Stimulated activated CD4-positive, alpha-beta T cell treated with anti-CD3 and anti-CD28 coated beads, Interleukin-1b, Interleukin-23, amount 100 ng/mL, for 24 hours (primary cell): ENCODE data around the gene NRIP2.
A peak's percentile ranks its signal among the peaks of the same experiment; 100 is the strongest.
"Not testable (repeated sequence)": the region's sequence is repeated elsewhere in the genome, so short reads cannot be mapped to it uniquely, and the experiment has no call there.

Experiments
- DNase-seq, 4 experiments: peaks; one replicate each; pipeline ENCODE4 v3.0.0-alpha.2; 2020; ENCODE audit warnings: low read depth in 4 of 4, low spot score in 1 of 4

NRIP2 gene

DNA sequence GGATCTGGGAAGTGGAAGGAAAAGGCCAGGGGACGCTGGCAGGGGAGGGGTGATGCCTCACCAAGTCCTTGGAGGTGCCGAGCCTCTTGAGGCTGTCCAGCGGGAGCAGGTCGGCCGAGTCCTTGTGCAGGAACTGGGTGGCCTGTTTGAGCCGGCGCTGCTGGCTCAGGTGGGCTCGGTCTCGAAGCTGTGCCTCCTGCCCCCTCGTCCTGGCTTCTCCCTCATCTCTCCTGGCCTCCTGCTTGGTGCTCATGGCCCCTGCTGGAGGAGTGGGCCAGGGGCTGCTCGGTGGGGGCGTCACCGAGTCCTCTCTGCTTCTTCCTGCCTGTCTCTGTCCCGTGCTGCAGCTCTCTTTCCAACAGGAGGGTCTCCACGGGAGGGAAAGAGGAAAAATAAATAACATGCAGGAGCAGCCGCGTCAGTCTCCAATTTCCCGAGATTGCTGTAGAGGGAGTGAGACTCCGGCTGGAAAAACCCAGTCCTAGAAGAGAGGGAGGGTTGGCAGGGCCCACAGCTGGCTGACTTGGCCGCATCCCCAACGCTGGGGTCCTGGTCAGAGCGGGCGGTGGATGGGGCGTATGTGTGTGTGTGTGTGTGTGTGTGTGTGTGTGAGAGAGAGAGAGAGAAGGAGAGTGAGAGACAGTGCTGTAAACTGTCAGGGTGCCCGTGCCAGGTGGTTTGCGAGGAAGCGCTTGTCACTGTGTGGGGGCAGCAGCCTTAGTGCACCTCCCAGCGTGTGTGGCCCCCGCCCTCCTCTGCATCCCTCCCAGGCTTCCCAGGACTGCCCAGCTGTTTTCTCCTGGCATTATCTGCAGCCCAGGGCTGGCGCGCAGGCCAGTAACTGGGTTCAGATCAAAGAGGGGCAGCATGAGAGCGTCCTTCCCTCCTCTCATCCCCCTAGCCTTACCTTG is at the start of gene NRIP2:
Gene NRIP2 (minus strand): TSS at position 455 of the 911 bp plus-strand sequence. CDS start 52 bp downstream, at position 403.
- no peak for DNase-seq

- DNase-seq, result no peak
Measured at GRCh38 chr12:2879853-2880252, 45.0 kb upstream of the NRIP2 start.

- DNase-seq, result no peak
Measured at GRCh38 chr12:2877953-2878732, 43.3 kb upstream of the NRIP2 start.

GRCh38 chr12:2877047-2877952 is 42.5 kb upstream of the NRIP2 start, which contains the start of the genes FOXM1 and RHNO1:
TSS of gene FOXM1 (minus strand) at chr12:2877174. CDS start at chr12:2874478, 2,696 bp downstream.
TSS of gene RHNO1 (plus strand) at chr12:2877223. CDS start at chr12:2885367, 8,144 bp downstream.
- DNase-seq, result peak; percentile 65 to 81 (median 74)

DNA sequence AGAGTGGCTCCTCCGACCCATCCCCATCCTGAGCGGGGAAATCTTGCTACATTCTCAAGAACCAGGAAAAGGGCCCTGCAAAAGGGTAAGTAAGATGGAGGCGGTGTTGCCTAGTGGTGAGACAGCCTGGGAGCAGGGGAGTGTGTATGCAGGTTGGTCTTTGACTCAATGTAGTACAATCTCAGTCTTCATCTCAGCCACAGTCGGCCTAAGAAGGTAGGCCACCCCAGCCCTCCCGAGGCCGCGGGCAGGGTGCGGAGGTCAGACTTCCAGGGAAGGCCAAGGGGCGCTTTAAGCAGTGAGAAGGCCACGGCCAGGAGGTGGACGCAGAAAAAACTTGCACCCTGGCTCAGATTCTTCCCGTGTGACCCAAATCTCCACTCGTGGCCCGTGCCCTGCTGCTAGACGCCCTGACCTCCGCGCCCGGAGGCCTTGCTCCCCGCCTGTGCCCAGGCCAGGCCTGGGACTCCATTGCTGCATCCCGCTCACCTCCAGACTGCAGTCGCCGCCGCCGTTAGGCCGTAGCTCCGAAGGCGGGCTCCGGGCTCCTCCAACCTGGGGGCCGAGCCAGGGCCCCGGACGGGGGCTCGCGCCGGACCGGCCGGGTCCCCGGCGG is 41.7 kb upstream of the NRIP2 start:
- DNase-seq, result no peak

DNA sequence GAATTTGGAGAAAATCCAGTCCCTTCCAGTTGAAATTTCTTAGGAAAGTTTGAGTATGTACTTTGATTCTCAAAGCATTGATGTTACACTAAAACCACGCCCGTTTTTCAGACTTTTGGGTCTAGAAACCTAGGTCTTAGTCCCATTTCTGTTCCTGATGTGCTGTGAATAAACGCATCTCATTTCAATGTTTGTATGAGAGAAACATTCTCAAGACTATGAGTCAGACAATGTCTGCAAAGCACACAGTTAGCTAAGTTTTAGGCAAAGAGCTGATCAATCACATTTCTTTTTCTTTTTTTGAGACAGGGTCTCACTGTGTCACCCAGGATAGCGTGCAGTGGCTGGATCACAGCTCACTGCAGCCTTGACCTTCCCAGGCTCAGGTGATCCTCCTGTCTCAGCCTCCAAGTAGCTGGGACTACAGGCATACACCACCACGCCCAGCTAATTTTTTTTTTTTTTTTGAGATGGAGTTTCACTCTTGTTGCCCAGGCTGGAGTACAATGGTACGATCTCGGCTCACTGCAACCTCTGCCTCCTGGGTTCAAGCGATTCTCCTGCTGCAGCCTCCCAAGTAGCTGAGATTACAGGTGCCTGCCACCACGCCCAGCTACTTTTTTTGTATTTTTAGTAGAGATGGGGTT is 34.3 kb upstream of the NRIP2 start:
- DNase-seq, result not testable (repeated sequence)

GRCh38 chr12:2864198-2864597 is 29.4 kb upstream of the NRIP2 start:
- no peak for DNase-seq

DNA sequence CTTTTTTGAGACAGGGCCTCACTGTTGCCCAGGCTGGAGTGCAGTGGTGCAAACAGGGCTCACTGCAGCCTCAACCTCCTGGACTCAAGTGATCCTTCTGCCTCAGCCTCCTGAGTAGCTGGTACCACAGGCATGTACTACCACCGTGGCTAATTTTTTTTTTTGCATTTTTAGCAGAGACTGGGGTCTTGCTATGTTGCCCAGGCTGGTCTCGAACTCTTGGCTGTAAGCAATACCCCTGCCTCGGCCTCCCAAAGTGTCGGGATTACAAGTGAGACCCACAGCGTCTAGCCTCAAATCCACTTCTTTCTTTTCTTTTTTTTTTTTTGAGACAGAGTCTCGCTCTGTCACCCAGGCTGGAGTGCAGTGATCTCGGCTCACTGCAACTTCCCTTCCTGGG is 28.6 kb upstream of the NRIP2 start:
- not testable (repeated sequence) for DNase-seq

- DNase-seq, result no peak
Measured at GRCh38 chr12:2862876-2863275, 28.0 kb upstream of the NRIP2 start.

- DNase-seq, result no peak
Measured at GRCh38 chr12:2860170-2860569, 25.3 kb upstream of the NRIP2 start.

- DNase-seq, result no peak
Measured at GRCh38 chr12:2858944-2859421, 24.1 kb upstream of the NRIP2 start.

GRCh38 chr12:2858334-2858733 is 23.5 kb upstream of the NRIP2 start:
- DNase-seq, result no peak

GRCh38 chr12:2857576-2857975 is 22.7 kb upstream of the NRIP2 start:
- DNase-seq, result no peak

GRCh38 chr12:2857021-2857431 is 22.2 kb upstream of the NRIP2 start, which contains the start of gene TEX52:
TSS of gene TEX52 (minus strand) at chr12:2857039. CDS start at chr12:2857026, 13 bp downstream.
- no peak for DNase-seq

DNA sequence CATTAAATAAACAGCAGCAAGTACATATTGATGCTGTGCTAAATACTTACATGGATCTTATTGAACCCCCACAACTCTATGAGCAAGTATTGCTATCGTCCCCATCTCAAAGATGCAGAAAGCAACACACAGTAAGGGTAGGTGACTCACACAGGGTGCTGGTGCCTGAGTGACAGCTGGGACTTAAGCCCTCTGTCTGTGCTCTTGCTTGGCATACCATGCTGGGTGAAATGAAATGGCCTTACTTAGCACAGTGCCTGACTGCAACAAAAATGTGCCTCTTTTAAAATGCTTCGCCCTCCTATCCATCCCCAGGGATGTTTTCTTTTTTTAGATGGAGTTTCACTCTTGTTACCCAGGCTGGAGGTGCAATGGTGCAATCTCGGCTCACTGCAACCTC is 21.2 kb upstream of the NRIP2 start:
- DNase-seq, result no peak

DNA sequence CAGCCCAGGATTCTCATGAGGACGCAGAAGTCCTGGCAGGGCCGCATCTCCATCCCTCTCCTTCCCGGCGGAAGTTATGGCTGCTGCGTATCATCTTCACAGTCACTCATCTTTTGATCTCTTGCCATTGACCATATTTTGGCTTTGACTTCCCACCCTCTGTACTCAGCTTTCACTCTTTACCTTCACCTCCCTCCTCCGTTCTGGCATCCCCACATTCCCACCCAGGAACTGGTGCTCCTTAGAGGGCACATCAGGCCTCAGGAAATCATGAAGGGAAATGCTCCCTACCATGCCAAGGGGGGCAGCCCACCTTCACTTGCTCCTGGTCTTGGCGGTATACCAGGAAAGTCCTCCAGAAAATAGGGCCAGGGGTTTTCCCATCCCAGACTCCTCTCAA is 20.7 kb upstream of the NRIP2 start:
- DNase-seq, result no peak

DNA sequence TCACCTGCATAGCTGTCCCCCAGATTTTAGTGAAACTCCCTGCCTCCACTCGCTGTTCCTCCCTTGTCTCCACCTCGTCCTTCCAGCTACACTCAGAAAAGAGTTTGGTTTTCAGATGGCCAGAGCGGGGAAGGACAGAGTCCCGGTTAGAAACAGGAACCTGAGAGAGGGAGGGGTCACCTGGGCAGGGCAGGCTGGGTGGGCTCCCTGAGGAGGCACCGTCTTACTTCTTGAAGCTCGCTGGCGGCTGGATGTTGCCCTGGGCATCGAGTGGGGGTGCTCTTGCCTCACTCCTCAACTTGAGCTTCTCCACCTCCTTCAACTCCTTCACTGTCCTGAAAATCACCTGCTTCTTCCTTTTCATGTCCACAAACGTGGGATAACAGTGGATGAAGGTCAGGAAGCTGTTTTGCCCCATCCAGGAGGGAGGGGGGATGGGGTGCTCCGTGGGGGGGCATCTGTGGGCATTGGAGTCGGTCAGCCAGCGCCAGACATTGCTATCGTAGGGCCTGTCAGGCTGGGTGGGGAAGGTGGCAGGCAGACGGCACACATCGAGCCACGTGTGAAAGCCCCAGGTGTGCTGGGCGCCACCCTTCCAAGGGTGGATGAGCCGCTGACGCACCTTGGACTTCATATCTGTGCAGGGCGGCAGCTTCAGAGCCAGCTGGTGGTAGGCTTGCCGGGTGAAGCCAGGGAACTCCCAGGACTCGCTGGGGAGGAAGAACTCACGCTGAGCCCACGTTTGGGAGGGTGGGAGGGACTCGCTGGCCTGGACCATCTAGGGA is 20.0 kb upstream of the NRIP2 start:
- no peak for DNase-seq

GRCh38 chr12:2853626-2854025 is 18.8 kb upstream of the NRIP2 start:
- peak in 3 of 4 experiments; percentile 25 to 41 (median 27) for DNase-seq

- DNase-seq, result no peak
Measured at GRCh38 chr12:2851931-2852330, 17.1 kb upstream of the NRIP2 start.
